HL-60 (cell line): ENCODE results near the gene CCDC191.

Experiments used
- CTCF ChIP-seq: IDR thresholded peaks from one replicate; pipeline ENCODE4 v1.5.1; 2011; ENCODE audit warnings: low read length, control low read depth, inconsistent platforms; ENCODE audit not compliant: insufficient read depth
- POLR2AphosphoS5 ChIP-seq: IDR thresholded peaks from 2 replicates; pipeline ENCODE4 v1.6.1; 2012; ENCODE audit warnings: low read depth

GRCh38 chr3:113977822-113978221 lies 78.5 kb downstream of the CCDC191 start:
- no peak for TF ChIP-seq CTCF
- TF ChIP-seq POLR2AphosphoS5, result no peak
